ENCODE results near the gene SHROOM4. TPM values are rescaled to one million over a fixed set of nuclear protein-coding genes. Genes with fewer than 3 reads are reported as not detected.
A peak's percentile ranks its signal among the peaks of the same experiment; 100 is the strongest.

SHROOM4 gene
- total RNA-seq, 1 donor, result 0.72 TPM

GRCh38 chrX:50700921-50701320 lies 113.1 kb downstream of the SHROOM4 start:
- no peak for TF ChIP-seq CTCF (IDR thresholded peaks at IDR 0.05; ENCODE audit: insufficient read depth, low read length)
- H3K4me3 ChIP-seq (ENCODE audit: low read depth, low read length), result no peak overlapping the region
- DNase-seq (ENCODE audit: low read depth), result no peak

- TF ChIP-seq CTCF (IDR thresholded peaks at IDR 0.05; ENCODE audit: insufficient read depth, low read length), result no peak
- DNase-seq (ENCODE audit: low read depth), result no peak
- H3K4me3 ChIP-seq (ENCODE audit: low read depth, low read length), result no peak overlapping the region
Measured at GRCh38 chrX:50698944-50699343, 115.0 kb downstream of the SHROOM4 start.

GRCh38 chrX:50697691-50698090 lies 116.3 kb downstream of the SHROOM4 start:
- no peak overlapping the region for H3K4me3 ChIP-seq (ENCODE audit: low read depth, low read length)
- peak; percentile 68 for DNase-seq (ENCODE audit: low read depth)
- TF ChIP-seq CTCF (IDR thresholded peaks at IDR 0.05; ENCODE audit: insufficient read depth, low read length), result no peak

GRCh38 chrX:50691820-50692219 lies 122.2 kb downstream of the SHROOM4 start:
- TF ChIP-seq CTCF (IDR thresholded peaks at IDR 0.05; ENCODE audit: insufficient read depth, low read length), result peak; percentile 42
- peak; percentile 53 for DNase-seq (ENCODE audit: low read depth)
- H3K4me3 ChIP-seq (ENCODE audit: low read depth, low read length), result no peak overlapping the region

GRCh38 chrX:50684871-50685270 lies 129.1 kb downstream of the SHROOM4 start:
- no peak overlapping the region for H3K4me3 ChIP-seq (ENCODE audit: low read depth, low read length)
- no peak for TF ChIP-seq CTCF (IDR thresholded peaks at IDR 0.05; ENCODE audit: insufficient read depth, low read length)
- no peak for DNase-seq (ENCODE audit: low read depth)

GRCh38 chrX:50680990-50681389 lies 133.0 kb downstream of the SHROOM4 start:
- H3K4me3 ChIP-seq (ENCODE audit: low read depth, low read length), result no peak overlapping the region
- peak; percentile 23 for TF ChIP-seq CTCF (IDR thresholded peaks at IDR 0.05; ENCODE audit: insufficient read depth, low read length)
- no peak for DNase-seq (ENCODE audit: low read depth)

GRCh38 chrX:50677789-50678188 lies 136.2 kb downstream of the SHROOM4 start:
- no peak overlapping the region for H3K4me3 ChIP-seq (ENCODE audit: low read depth, low read length)
- no peak for DNase-seq (ENCODE audit: low read depth)
- TF ChIP-seq CTCF (IDR thresholded peaks at IDR 0.05; ENCODE audit: insufficient read depth, low read length), result no peak

Measured in fibroblast of the aortic adventitia (primary cell).